ENCODE measurements around the gene PRICKLE4. TPM values are rescaled to one million over a fixed set of nuclear protein-coding genes. Genes with fewer than 3 reads are reported as not detected.

The PRICKLE4 gene
- total and polyA plus RNA-seq, 2 experiments from 2014 or later: 0.48 to 0.66 TPM

- TF ChIP-seq ZNF462 (CRISPR knock-in tag; IDR thresholded peaks at IDR 0.05) (no peak), STAT1 (IDR thresholded peaks at IDR 0.05; ENCODE audit: unreplicated experiment) (no peak)
These were observed 18.4 kb downstream of the PRICKLE4 start (continued) for GRCh38 chr6:41798901-41799558.

GRCh38 chr6:41799559-41799911, 19.0 kb downstream of the PRICKLE4 start:
- peaks cover 10% of the 10 kb centered on the region for H3K36me3 Mint-ChIP-seq (ENCODE audit: low read depth)
- Histone ChIP-seq H3K4me2 (no peak overlapping the region), H3F3A (replicated peaks; ENCODE audit: low read depth) (no peaks in the 10 kb centered on the region), H3K9me2 (ENCODE audit: insufficient read depth) (no peaks in the 10 kb centered on the region), H2AFZ (no peak overlapping the region), H3K36me3 (ENCODE audit: insufficient read depth) (no peaks in the 10 kb centered on the region), H3K4me1 (ENCODE audit: insufficient read depth) (no peaks in the 10 kb centered on the region), H3K79me2 (replicated peaks; ENCODE audit: insufficient read depth) (no peaks in the 10 kb centered on the region), H3K27ac (ENCODE audit: low read depth) (no peak overlapping the region), H4K20me1 (replicated peaks; ENCODE audit: insufficient read depth) (no peaks in the 10 kb centered on the region; the same call in 1 of the 2 replicates), H3K4me3 (no peak overlapping the region), H3K27me3 (ENCODE audit: insufficient read depth) (no peaks in the 10 kb centered on the region)
- H3K27ac Mint-ChIP-seq: no peak overlapping the region
- no peaks in the 10 kb centered on the region for H3K4me1 Mint-ChIP-seq
- DNase-seq (ENCODE audit: low spot score): no peak
- H3K4me3 Mint-ChIP-seq: no peak overlapping the region
- ATAC-seq: no peak
- H3K27me3 Mint-ChIP-seq (ENCODE audit: insufficient read depth, low read depth, poor library complexity): peaks cover 3% of the 10 kb centered on the region
- no peak for TF ChIP-seq EZH2phosphoT487 (IDR thresholded peaks at IDR 0.05; ENCODE audit: unreplicated experiment)
- TF ChIP-seq ZNF331 (CRISPR knock-in tag; IDR thresholded peaks at IDR 0.05; ENCODE audit: low read depth): no peak
- no peak for TF ChIP-seq REST (IDR thresholded peaks at IDR 0.05; ENCODE audit: unreplicated experiment)
- no peak for TF ChIP-seq ETS1 (IDR thresholded peaks at IDR 0.05)
- H3K9me3 Mint-ChIP-seq: no peaks in the 10 kb centered on the region; the same call in 2 of the 3 replicates

Data from GM23338 (cell line).